GM21737 (cell line): ENCODE data around the gene OBP2A.
"Not testable (repeated sequence)": the region's sequence is repeated elsewhere in the genome, so short reads cannot be mapped to it uniquely, and the experiment has no call there.

Experiments
- ATAC-seq: cut with Tn5 transposase; IDR thresholded peaks from one replicate; pipeline ENCODE4 v1.9.1; 2021; ENCODE audit warnings: mild to moderate bottlenecking, moderate library complexity; ENCODE audit not compliant: unreplicated experiment

OBP2A gene

GRCh38 chr9:135509458-135509857 lies 36.5 kb upstream of the OBP2A start:
- no peak for ATAC-seq

- no peak for ATAC-seq
These were observed 33.7 kb upstream of the OBP2A start for GRCh38 chr9:135512241-135512603.

- no peak for ATAC-seq
These were observed 33.0 kb upstream of the OBP2A start for GRCh38 chr9:135512904-135513303.

- ATAC-seq = no peak
These were observed 32.5 kb upstream of the OBP2A start for GRCh38 chr9:135513351-135513846.

- ATAC-seq = not testable (repeated sequence)
These were observed 32.0 kb upstream of the OBP2A start for GRCh38 chr9:135513906-135514305.

GRCh38 chr9:135514342-135515082 lies 31.4 kb upstream of the OBP2A start:
- no peak for ATAC-seq

- no peak for ATAC-seq
These were observed 30.6 kb upstream of the OBP2A start for GRCh38 chr9:135515083-135515951.

GRCh38 chr9:135516132-135516860 lies 29.6 kb upstream of the OBP2A start:
- ATAC-seq = no peak

GRCh38 chr9:135517407-135517822 lies 28.5 kb upstream of the OBP2A start:
- ATAC-seq = no peak

- no peak for ATAC-seq
These were observed 26.6 kb upstream of the OBP2A start for GRCh38 chr9:135519179-135519971.

GRCh38 chr9:135520916-135521607 lies 24.9 kb upstream of the OBP2A start, which contains the start of gene LCN1:
LCN1 (plus strand) TSS chr9:135521440; CDS start chr9:135521498, 58 bp downstream.
- no peak for ATAC-seq

GRCh38 chr9:135521608-135522095 lies 24.3 kb upstream of the OBP2A start:
- ATAC-seq = no peak

GRCh38 chr9:135522137-135522877 lies 23.6 kb upstream of the OBP2A start:
- no peak for ATAC-seq

GRCh38 chr9:135522931-135523330 lies 23.0 kb upstream of the OBP2A start:
- ATAC-seq = no peak

GRCh38 chr9:135523521-135524129 lies 22.3 kb upstream of the OBP2A start:
- ATAC-seq = no peak

- no peak for ATAC-seq
These were observed 21.6 kb upstream of the OBP2A start for GRCh38 chr9:135524130-135524861.

GRCh38 chr9:135525241-135526088 lies 20.5 kb upstream of the OBP2A start:
- ATAC-seq = no peak
